Islet precursor cell (in vitro differentiated cells): ENCODE results near the gene IL1F10.
"Not testable (repeated sequence)": the region's sequence is repeated elsewhere in the genome, so short reads cannot be mapped to it uniquely, and the experiment has no call there.

Experiments
- DNase-seq: peaks from one replicate; pipeline ENCODE4 v3.0.0-alpha.2; 2018

The IL1F10 gene

GRCh38 chr2:113084249-113085000, 16.7 kb downstream of the IL1F10 start:
- DNase-seq: peak; percentile 13

GRCh38 chr2:113085542-113085941, 17.8 kb downstream of the IL1F10 start:
- peak; percentile 4 for DNase-seq

- peak; percentile 21 for DNase-seq
Observed at GRCh38 chr2:113088213-113088992, 20.6 kb downstream of the IL1F10 start.

- no peak for DNase-seq
Observed at GRCh38 chr2:113089916-113090315, 22.1 kb downstream of the IL1F10 start.

- DNase-seq: no peak
Observed at GRCh38 chr2:113091231-113091896, 23.6 kb downstream of the IL1F10 start.

- DNase-seq: no peak
Observed at GRCh38 chr2:113092864-113093612, 25.3 kb downstream of the IL1F10 start.

- no peak for DNase-seq
Observed at GRCh38 chr2:113093613-113093977, 25.8 kb downstream of the IL1F10 start.

GRCh38 chr2:113096306-113096705, 28.5 kb downstream of the IL1F10 start:
- not testable (repeated sequence) for DNase-seq

GRCh38 chr2:113096842-113097618, 29.3 kb downstream of the IL1F10 start:
- not testable (repeated sequence) for DNase-seq

- no peak for DNase-seq
Observed at GRCh38 chr2:113098041-113098440, 30.3 kb downstream of the IL1F10 start.

- no peak for DNase-seq
Observed at GRCh38 chr2:113098532-113098931, 30.8 kb downstream of the IL1F10 start.

- no peak for DNase-seq
Observed at GRCh38 chr2:113102133-113102532, 34.4 kb downstream of the IL1F10 start.

- DNase-seq: no peak
Observed at GRCh38 chr2:113103277-113103676, 35.5 kb downstream of the IL1F10 start.

GRCh38 chr2:113104054-113104611, 36.4 kb downstream of the IL1F10 start:
- DNase-seq: no peak

- no peak for DNase-seq
Observed at GRCh38 chr2:113105047-113105785, 37.4 kb downstream of the IL1F10 start.

GRCh38 chr2:113111121-113111520, 43.4 kb downstream of the IL1F10 start:
- DNase-seq: no peak

GRCh38 chr2:113111823-113112287, 44.1 kb downstream of the IL1F10 start:
- DNase-seq: no peak

- DNase-seq: no peak
Observed at GRCh38 chr2:113112441-113112840, 44.7 kb downstream of the IL1F10 start.

- DNase-seq: no peak
Observed at GRCh38 chr2:113112871-113113270, 45.1 kb downstream of the IL1F10 start.

GRCh38 chr2:113113807-113114206, 46.0 kb downstream of the IL1F10 start:
- no peak for DNase-seq
